ENCODE data around the gene DIPK1C. TPM values are rescaled to one million over a fixed set of nuclear protein-coding genes. Genes with fewer than 3 reads are reported as not detected.

DIPK1C gene
- total RNA-seq, 2 experiments from 2014 or later, result not detected

- no peaks in the 10 kb centered on the region for H3K36me3 Mint-ChIP-seq (ENCODE audit: low read depth)
- no peak overlapping the region for H3K4me3 Mint-ChIP-seq
- no peak overlapping the region for H3K27ac Mint-ChIP-seq
- ChIA-PET POLR2A (interaction anchor here (0.6 kb wide), 1 partner anchor 82 kb away, joined by 3 read pairs; no protein-coding TSS in a partner anchor), CTCF (interaction anchor here (1.1 kb wide), 1 partner anchor 21 kb away, joined by 4 read pairs; no protein-coding TSS in a partner anchor)
- H3K9me3 Mint-ChIP-seq, result no peaks in the 10 kb centered on the region
- DNase-seq, result no peak
- H3K27me3 Mint-ChIP-seq, result peaks cover 15% of the 10 kb centered on the region
- H3K4me1 Mint-ChIP-seq, result peaks cover 22% of the 10 kb centered on the region
Measured at GRCh38 chr18:74399091-74399887, 57.8 kb downstream of the DIPK1C start.

DNA sequence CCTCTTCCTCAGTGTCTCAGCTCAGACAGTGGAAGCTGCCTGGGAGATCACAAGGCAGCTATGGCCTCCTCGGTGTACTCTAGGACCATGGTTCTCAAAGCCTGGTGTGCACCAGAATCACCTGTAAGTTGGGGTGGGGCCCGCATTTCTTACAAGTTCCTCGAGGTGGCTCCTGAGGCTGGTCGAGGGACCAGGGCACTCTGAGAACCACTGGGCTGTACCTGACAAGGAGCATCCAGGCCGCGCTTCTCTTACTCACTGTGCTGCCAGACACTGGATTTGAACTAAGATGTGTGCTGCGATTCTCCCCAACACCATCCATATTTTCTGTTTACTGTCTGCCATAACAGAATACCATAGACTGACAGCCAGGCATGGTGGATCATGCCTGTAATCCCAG lies 59.5 kb downstream of the DIPK1C start:
- no peaks in the 10 kb centered on the region for H3K36me3 Mint-ChIP-seq (ENCODE audit: low read depth)
- no peak overlapping the region for H3K4me3 Mint-ChIP-seq

DNA sequence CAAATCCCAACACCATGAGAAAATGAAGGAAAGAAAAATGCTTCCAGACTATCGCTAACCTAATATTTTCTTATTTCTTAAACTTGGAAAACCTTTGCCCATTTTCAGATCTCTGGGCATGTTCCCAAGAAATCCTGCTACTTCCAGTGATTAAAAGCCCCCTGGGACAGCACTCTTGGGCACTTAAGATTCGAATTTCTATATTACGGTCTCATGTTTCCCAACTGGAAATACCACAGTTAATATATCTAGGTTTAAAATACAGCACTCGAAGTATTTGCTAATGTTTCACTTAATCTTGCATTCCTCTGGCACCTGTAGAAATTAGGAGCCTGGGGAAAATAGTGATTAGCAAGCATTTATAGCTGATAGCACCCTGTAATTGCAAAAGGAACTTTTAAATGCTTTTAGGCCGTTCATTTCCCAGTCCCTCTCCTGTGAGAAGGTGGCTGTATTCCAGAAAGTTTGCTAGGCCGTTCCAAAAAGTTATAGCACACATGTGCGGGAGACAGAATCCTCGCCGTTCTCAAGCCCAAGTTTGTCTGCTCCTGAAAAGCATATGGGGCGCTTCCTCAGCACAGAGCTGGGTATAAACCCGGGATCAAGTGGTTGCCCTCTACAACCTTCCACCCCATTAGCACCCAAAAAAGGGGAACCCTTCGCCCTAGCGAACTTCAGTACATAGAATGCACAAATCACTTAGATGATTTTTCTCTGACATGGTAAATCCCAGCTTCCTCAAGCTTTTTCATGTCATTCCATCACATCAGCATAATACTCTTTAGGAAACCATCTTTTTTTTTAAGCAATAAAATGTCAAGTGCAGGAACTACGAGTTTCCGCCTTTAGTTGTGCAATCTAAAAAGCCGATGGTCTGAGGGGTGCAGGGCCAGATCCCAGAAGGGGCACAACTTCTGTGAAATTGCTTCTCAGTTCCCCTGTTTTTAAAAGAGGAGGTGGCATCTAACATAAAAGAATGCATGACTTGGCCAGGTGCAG lies 60.6 kb downstream of the DIPK1C start:
- DNase-seq, result no peak
- no peaks in the 10 kb centered on the region for H3K9me3 Mint-ChIP-seq
- no peak overlapping the region for H3K4me3 Mint-ChIP-seq
- POLR2A ChIA-PET, result no interaction called here
- peaks cover 30% of the 10 kb centered on the region for H3K27me3 Mint-ChIP-seq
- no peaks in the 10 kb centered on the region for H3K36me3 Mint-ChIP-seq (ENCODE audit: low read depth)
- CTCF ChIA-PET, result interaction anchor here (1.4 kb wide), 1 partner anchor 19 kb away, joined by 3 read pairs; no protein-coding TSS in a partner anchor
- H3K4me1 Mint-ChIP-seq, result peaks cover 22% of the 10 kb centered on the region
- H3K27ac Mint-ChIP-seq, result no peak overlapping the region

More for the DNA sequence above, 59.5 kb downstream of the DIPK1C start:
- H3K27ac Mint-ChIP-seq, result no peak overlapping the region
- no peak for DNase-seq
- ChIA-PET POLR2A (no interaction called here), CTCF (interaction anchor here (1.4 kb wide), 1 partner anchor 18 kb away, joined by 3 read pairs; no protein-coding TSS in a partner anchor)
- H3K27me3 Mint-ChIP-seq, result peaks cover 25% of the 10 kb centered on the region
- H3K4me1 Mint-ChIP-seq, result peaks cover 22% of the 10 kb centered on the region
- no peaks in the 10 kb centered on the region for H3K9me3 Mint-ChIP-seq

GRCh38 chr18:74395648-74396154 lies 61.4 kb downstream of the DIPK1C start:
- no peak for DNase-seq
- H3K27ac Mint-ChIP-seq, result no peak overlapping the region
- no peaks in the 10 kb centered on the region for H3K36me3 Mint-ChIP-seq (ENCODE audit: low read depth)
- CTCF ChIA-PET, result no interaction called here
- H3K9me3 Mint-ChIP-seq, result no peaks in the 10 kb centered on the region
- peaks cover 24% of the 10 kb centered on the region for H3K4me1 Mint-ChIP-seq
- POLR2A ChIA-PET, result no interaction called here
- H3K4me3 Mint-ChIP-seq, result no peak overlapping the region
- peaks cover 34% of the 10 kb centered on the region for H3K27me3 Mint-ChIP-seq

GRCh38 chr18:74395006-74395405 lies 62.1 kb downstream of the DIPK1C start:
- CTCF ChIA-PET, result no interaction called here
- POLR2A ChIA-PET, result no interaction called here
- no peak overlapping the region for H3K4me3 Mint-ChIP-seq
- H3K27me3 Mint-ChIP-seq, result peaks cover 32% of the 10 kb centered on the region
- DNase-seq, result no peak
- peaks cover 21% of the 10 kb centered on the region for H3K4me1 Mint-ChIP-seq
- no peaks in the 10 kb centered on the region for H3K36me3 Mint-ChIP-seq (ENCODE audit: low read depth)
- no peaks in the 10 kb centered on the region for H3K9me3 Mint-ChIP-seq
- H3K27ac Mint-ChIP-seq, result no peak overlapping the region

DNA sequence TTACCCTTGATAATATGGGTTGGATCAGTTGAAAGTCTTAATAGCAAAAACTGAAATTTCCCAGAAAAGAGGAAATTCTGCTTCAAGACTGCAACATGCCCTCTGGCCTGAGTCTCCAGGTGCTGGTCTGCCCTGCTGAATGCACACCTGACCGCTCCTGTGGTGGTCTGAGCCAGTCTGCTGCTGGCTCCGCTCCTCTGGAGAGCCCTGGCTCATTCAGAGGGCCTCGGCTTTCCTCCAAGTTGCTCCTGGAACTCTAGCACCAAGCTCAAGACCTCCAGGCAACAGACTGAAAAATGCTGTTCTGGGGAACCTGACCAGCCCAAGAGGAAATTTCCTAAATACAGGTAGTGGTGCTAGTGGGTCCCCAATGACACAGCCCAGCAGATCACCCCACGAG lies 64.8 kb downstream of the DIPK1C start:
- H3K27me3 Mint-ChIP-seq, result peaks cover 25% of the 10 kb centered on the region
- CTCF ChIA-PET, result interaction anchor here (1.7 kb wide), 1 partner anchor 19 kb away, joined by 3 read pairs; no protein-coding TSS in a partner anchor
- no peaks in the 10 kb centered on the region for H3K36me3 Mint-ChIP-seq (ENCODE audit: low read depth)
- H3K4me3 Mint-ChIP-seq, result no peak overlapping the region
- peaks cover 15% of the 10 kb centered on the region for H3K4me1 Mint-ChIP-seq
- POLR2A ChIA-PET, result no interaction called here
- no peaks in the 10 kb centered on the region for H3K9me3 Mint-ChIP-seq
- H3K27ac Mint-ChIP-seq, result no peak overlapping the region
- DNase-seq, result no peak

DNA sequence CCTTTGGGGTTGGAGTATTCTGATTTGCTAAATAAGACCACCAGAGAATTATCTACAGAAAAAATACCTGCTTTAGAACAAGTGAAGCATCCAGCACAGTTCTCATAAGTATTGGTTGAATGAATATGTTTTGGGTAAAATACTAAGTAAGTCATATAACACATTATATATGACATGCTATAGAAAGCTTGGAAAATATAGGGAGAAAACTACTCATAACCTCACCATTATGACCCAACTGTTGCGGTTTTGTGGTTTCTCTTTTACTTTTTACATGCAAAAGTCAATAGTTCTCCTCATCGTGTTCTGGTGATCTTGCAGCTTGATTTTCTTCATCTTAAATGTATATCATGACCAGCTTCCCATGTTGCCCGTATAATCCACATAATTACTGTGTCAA lies 66.2 kb downstream of the DIPK1C start:
- H3K36me3 Mint-ChIP-seq (ENCODE audit: low read depth), result no peaks in the 10 kb centered on the region
- ChIA-PET POLR2A (no interaction called here), CTCF (no interaction called here)
- DNase-seq, result no peak
- H3K4me1 Mint-ChIP-seq, result peaks cover 15% of the 10 kb centered on the region
- peaks cover 30% of the 10 kb centered on the region for H3K27me3 Mint-ChIP-seq
- no peak overlapping the region for H3K27ac Mint-ChIP-seq
- H3K9me3 Mint-ChIP-seq, result no peaks in the 10 kb centered on the region
- H3K4me3 Mint-ChIP-seq, result no peak overlapping the region

- Mint-ChIP-seq H3K9me3 (no peaks in the 10 kb centered on the region), H3K36me3 (ENCODE audit: low read depth) (no peaks in the 10 kb centered on the region), H3K27ac (no peak overlapping the region), H3K4me3 (no peak overlapping the region), H3K27me3 (peaks cover 30% of the 10 kb centered on the region), H3K4me1 (peaks cover 15% of the 10 kb centered on the region)
- no peak for DNase-seq
- POLR2A ChIA-PET, result no interaction called here
- CTCF ChIA-PET, result interaction anchor here (1.1 kb wide), 1 partner anchor 12 kb away, joined by 3 read pairs; no protein-coding TSS in a partner anchor
Measured at GRCh38 chr18:74389991-74390390, 67.1 kb downstream of the DIPK1C start.

DNA sequence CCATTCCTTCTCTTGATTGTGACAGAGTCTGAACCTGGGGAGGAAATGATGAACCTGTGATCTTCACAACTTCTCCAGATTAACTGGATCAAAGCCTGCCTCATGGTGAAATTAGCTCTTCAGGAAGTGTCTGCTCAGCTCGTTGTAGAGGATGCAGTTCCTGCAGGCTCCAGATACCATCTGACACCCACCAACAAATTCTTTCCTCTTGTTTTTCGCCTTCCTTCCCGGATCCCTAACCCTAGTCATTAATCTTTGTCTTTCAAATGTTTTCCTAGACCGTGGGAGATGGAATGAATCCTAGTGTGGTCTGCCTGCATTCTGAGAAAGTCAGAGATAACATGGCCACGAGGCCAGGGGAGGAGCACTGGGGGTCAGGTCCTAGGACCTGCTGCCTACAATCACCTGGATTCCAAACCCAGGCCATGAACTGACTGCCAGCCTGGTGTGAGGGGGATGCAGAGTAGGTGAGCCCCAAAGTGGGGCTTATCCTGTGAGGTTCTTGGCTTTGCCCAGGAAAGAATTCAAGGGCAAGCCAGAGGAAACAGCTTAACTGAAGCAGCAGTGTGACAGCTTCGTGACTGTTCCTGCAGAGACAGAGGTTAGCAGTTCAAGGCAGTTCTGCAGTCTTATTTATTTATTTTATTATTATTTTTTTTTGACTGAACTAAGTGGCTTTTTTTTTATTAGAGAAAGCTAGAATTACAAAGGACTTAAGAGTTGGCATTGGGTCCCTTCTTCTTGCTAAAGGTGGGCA lies 67.8 kb downstream of the DIPK1C start:
- Mint-ChIP-seq H3K36me3 (ENCODE audit: low read depth) (no peaks in the 10 kb centered on the region), H3K4me1 (peaks cover 15% of the 10 kb centered on the region), H3K27me3 (peaks cover 27% of the 10 kb centered on the region), H3K9me3 (no peaks in the 10 kb centered on the region), H3K27ac (no peak overlapping the region), H3K4me3 (no peak overlapping the region)
- no peak for DNase-seq
- CTCF ChIA-PET, result interaction anchor here (0.8 to 1.1 kb wide), 2 partner anchors 11 to 36 kb away, joined by 3 read pairs; no protein-coding TSS in a partner anchor
- POLR2A ChIA-PET, result no interaction called here

DNA sequence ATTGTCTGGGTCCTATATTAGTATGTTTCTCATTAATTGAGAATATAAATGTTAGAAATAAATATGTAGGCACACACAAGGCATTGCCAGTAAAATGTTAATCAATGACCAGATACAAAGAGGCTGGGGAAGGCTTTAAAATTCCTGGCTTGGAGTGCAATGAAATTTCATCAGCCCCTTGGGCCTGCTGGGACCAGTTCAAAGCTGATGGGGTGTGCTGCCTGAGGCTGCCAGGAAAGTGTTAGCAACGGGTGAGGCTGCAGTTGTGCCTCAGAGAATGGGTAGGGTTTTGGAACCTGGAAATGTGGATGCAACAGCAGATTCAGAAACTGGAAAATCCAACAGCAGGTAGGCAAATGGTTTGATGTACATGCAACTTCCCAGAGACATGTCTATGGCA lies 68.9 kb downstream of the DIPK1C start:
- ChIA-PET POLR2A (no interaction called here), CTCF (interaction anchor here (0.9 kb wide), 1 partner anchor 10 kb away, joined by 3 read pairs; no protein-coding TSS in a partner anchor)
- peaks cover 2% of the 10 kb centered on the region for H3K9me3 Mint-ChIP-seq
- H3K36me3 Mint-ChIP-seq (ENCODE audit: low read depth), result no peaks in the 10 kb centered on the region
- peaks cover 15% of the 10 kb centered on the region for H3K4me1 Mint-ChIP-seq
- H3K27me3 Mint-ChIP-seq, result peaks cover 24% of the 10 kb centered on the region
- no peak for DNase-seq
- H3K4me3 Mint-ChIP-seq, result no peak overlapping the region
- no peak overlapping the region for H3K27ac Mint-ChIP-seq

DNA sequence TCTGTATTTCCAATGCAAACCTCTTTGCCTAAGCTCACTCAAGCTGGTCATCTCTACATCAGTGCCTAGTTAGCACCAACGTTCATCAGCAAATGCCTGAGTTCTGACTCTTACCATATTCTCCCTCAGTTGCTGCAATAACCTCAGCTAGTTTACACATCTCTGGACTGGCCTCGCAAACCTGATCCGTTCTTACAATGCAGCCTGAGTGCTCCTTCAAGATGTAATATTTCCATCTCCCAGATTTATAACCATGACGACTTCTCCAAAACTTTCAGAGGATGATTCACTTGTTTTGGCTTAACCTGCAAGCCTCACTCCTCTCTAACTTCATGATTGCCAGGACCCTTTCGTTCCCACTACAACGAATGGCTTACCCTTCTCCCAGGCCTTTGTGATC lies 69.7 kb downstream of the DIPK1C start:
- H3K36me3 Mint-ChIP-seq (ENCODE audit: low read depth), result no peaks in the 10 kb centered on the region
- H3K4me1 Mint-ChIP-seq, result peaks cover 15% of the 10 kb centered on the region
- DNase-seq, result no peak
- ChIA-PET POLR2A (no interaction called here), CTCF (interaction anchor here (0.9 kb wide), 1 partner anchor 9 kb away, joined by 3 read pairs; no protein-coding TSS in a partner anchor)
- no peak overlapping the region for H3K4me3 Mint-ChIP-seq
- H3K9me3 Mint-ChIP-seq, result peaks cover 2% of the 10 kb centered on the region
- H3K27ac Mint-ChIP-seq, result peak overlapping the region; percentile 7
- H3K27me3 Mint-ChIP-seq, result peaks cover 19% of the 10 kb centered on the region
